DND-41 (cell line): ENCODE results near the gene TTC28.

Experiments
- CTCF ChIP-seq: IDR thresholded peaks from 2 replicates; pipeline ENCODE4 v1.5.1; 2012; ENCODE audit warnings: borderline replicate concordance, low read length, moderate library complexity, mild to moderate bottlenecking; ENCODE audit not compliant: poor library complexity, severe bottlenecking; ENCODE audit errors: extremely low read depth
- EZH2 ChIP-seq: IDR thresholded peaks from 3 replicates; pipeline ENCODE4 v1.6.1; 2012; ENCODE audit warnings: borderline replicate concordance, low read depth, mild to moderate bottlenecking, moderate library complexity, low read length, inconsistent platforms; ENCODE audit not compliant: severe bottlenecking

GRCh38 chr22:28607795-28608194, 71.8 kb downstream of the TTC28 start:
- TF ChIP-seq CTCF (no peak), EZH2 (no peak)
